Caco-2 (cell line): ENCODE results near the gene ANKFN1. TPM values are rescaled to one million over a fixed set of nuclear protein-coding genes. Genes with fewer than 3 reads are reported as not detected.

Source experiments
- BruUV-seq: library from RNA; stranded (reverse); fragments of 400-500 nt; replicated peaks from 2 replicates; lab custom pipeline; 2021; lab: Mats Ljungman, UMichigan
- CTCF ChIA-PET: fragments of 300-600 bp; sonication (Branson Sonifier 250); formaldehyde crosslinking; loops from one replicate; lab custom pipeline; 2022; ENCODE audit warnings: antibody characterized with exemption; lab: Charles Lee
- POLR2A ChIA-PET: fragments of 300-600 bp; sonication (Branson Sonifier 250); formaldehyde crosslinking; loops from one replicate; lab custom pipeline; 2022; ENCODE audit warnings: antibody characterized with exemption; lab: Charles Lee
- DNase-seq, 2 experiments: peaks; one replicate each; pipeline versions ENCODE4 v3.0.0 to v3.0.0-alpha.2; 2020 to 2022
- H3K27me3 ChIP-seq: replicated peaks from 2 replicates; pipeline ENCODE4 v1.6.0; 2011; ENCODE audit warnings: low read length; ENCODE audit not compliant: control insufficient read depth, insufficient read depth
- H3K36me3 ChIP-seq: 2 replicates; pipeline ENCODE4 v1.5.1; 2011; ENCODE audit warnings: low read length; ENCODE audit not compliant: control insufficient read depth, insufficient read depth
- H3K4me1 ChIP-seq: fragments of 250-450 bp; sonication (Bioruptor Pico); 2 replicates; pipeline ENCODE4 v1.5.1; 2020; ENCODE audit warnings: mild to moderate bottlenecking
- H3K4me3 ChIP-seq: 2 replicates; pipeline ENCODE4 v1.5.1; 2011; ENCODE audit warnings: low read depth, mild to moderate bottlenecking, control low read depth, low read length
- H3K9me3 ChIP-seq: fragments of 250-450 bp; sonication (Bioruptor Pico); 2 replicates; pipeline ENCODE4 v1.5.1; 2020; ENCODE audit warnings: mild to moderate bottlenecking, moderate library complexity
- H3K27ac Mint-ChIP-seq: one replicate; pipeline ENCODE4 v1.8.0; 2022; ENCODE audit warnings: mixed read lengths; ENCODE audit not compliant: unreplicated experiment
- H3K27me3 Mint-ChIP-seq: one replicate; pipeline ENCODE4 v1.8.0; 2022; ENCODE audit warnings: mixed read lengths; ENCODE audit not compliant: insufficient read depth, unreplicated experiment
- H3K36me3 Mint-ChIP-seq: one replicate; pipeline ENCODE4 v1.8.0; 2022; ENCODE audit warnings: mild to moderate bottlenecking, mixed read lengths; ENCODE audit not compliant: insufficient read depth, unreplicated experiment
- H3K4me1 Mint-ChIP-seq: one replicate; pipeline ENCODE4 v1.8.0; 2022; ENCODE audit warnings: low read depth, mixed read lengths; ENCODE audit not compliant: unreplicated experiment
- H3K4me3 Mint-ChIP-seq: one replicate; pipeline ENCODE4 v1.8.0; 2022; ENCODE audit warnings: mild to moderate bottlenecking, moderate library complexity, mixed read lengths; ENCODE audit not compliant: unreplicated experiment
- H3K9me3 Mint-ChIP-seq: one replicate; pipeline ENCODE4 v1.8.0; 2022; ENCODE audit warnings: mixed read lengths; ENCODE audit not compliant: unreplicated experiment
- intact Hi-C: fragments of 100-400 bp; cut with micrococcal nuclease; formaldehyde crosslinking; loops from one replicate; pipeline ENCODE4 v1.10.0; 2022; ENCODE audit not compliant: unreplicated experiment
- total RNA-seq: library from RNA; stranded (reverse); gene quantifications from 2 replicates; pipeline ENCODE4 v1.2.3, GENCODE V29; 2022
- TF ChIP-seq, protein P1 (sequence below), 2 experiments: fragments of 200-600 bp in 1 of 2; IDR thresholded peaks; 1 replicate in 1 of 2; 2 replicates in 1 of 2; pipeline versions ENCODE4 v1.5.1 to v1.8.0; 2011 to 2022; ENCODE audit warnings: antibody characterized with exemption in 1 of 2, control low read depth in 1 of 2, inconsistent platforms in 1 of 2, low read depth in 1 of 2, low read length in 1 of 2, mild to moderate bottlenecking in 1 of 2, moderate library complexity in 1 of 2; ENCODE audit not compliant: insufficient read depth in 1 of 2, severe bottlenecking in 1 of 2, unreplicated experiment in 1 of 2

Gene ANKFN1
- total RNA-seq, 1 experiment from 2014 or later = 0.34 TPM

DNA sequence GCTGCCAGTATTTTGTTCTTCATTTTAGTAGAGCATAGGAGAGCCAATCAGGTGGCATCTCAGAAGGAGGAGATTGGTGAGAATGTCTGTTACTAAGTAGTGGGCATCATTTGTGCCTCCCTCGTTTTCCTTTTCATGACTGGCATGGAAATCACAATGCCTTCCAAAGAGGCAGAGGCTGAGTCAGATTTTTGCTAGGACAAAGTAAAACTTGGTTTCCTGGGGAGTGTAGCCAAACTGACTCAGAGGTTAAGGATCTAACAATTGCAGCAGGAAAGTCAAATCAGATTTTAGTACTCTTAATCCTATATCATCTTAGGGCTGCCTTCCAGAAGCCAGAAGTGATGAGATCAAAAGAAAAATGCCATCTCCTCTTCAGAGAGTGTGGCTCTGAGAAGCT lies 138.7 kb downstream of the ANKFN1 start:
- H3K36me3 ChIP-seq = no peaks in the 10 kb centered on the region
- Mint-ChIP-seq H3K36me3 (no peaks in the 10 kb centered on the region), H3K27ac (no peak overlapping the region), H3K9me3 (no peaks in the 10 kb centered on the region), H3K4me3 (no peak overlapping the region), H3K4me1 (no peaks in the 10 kb centered on the region), H3K27me3 (no peaks in the 10 kb centered on the region)
- no peaks in the 10 kb centered on the region for H3K9me3 ChIP-seq
- no TSS peak for BruUV-seq
- no peak overlapping the region for H3K4me3 ChIP-seq
- no peak for DNase-seq
- no peaks in the 10 kb centered on the region for H3K27me3 ChIP-seq
- ChIA-PET POLR2A (no interaction called here), CTCF (no interaction called here)
- intact Hi-C loops = no loop called here
- H3K4me1 ChIP-seq = no peaks in the 10 kb centered on the region
- TF ChIP-seq, protein P1, sequence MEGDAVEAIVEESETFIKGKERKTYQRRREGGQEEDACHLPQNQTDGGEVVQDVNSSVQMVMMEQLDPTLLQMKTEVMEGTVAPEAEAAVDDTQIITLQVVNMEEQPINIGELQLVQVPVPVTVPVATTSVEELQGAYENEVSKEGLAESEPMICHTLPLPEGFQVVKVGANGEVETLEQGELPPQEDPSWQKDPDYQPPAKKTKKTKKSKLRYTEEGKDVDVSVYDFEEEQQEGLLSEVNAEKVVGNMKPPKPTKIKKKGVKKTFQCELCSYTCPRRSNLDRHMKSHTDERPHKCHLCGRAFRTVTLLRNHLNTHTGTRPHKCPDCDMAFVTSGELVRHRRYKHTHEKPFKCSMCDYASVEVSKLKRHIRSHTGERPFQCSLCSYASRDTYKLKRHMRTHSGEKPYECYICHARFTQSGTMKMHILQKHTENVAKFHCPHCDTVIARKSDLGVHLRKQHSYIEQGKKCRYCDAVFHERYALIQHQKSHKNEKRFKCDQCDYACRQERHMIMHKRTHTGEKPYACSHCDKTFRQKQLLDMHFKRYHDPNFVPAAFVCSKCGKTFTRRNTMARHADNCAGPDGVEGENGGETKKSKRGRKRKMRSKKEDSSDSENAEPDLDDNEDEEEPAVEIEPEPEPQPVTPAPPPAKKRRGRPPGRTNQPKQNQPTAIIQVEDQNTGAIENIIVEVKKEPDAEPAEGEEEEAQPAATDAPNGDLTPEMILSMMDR (IDR thresholded peaks at IDR 0.05; ENCODE audit: insufficient read depth in 1 of 2, low read depth in 1 of 2, low read length in 1 of 2, severe bottlenecking in 1 of 2, unreplicated experiment in 1 of 2) = no peak

DNA sequence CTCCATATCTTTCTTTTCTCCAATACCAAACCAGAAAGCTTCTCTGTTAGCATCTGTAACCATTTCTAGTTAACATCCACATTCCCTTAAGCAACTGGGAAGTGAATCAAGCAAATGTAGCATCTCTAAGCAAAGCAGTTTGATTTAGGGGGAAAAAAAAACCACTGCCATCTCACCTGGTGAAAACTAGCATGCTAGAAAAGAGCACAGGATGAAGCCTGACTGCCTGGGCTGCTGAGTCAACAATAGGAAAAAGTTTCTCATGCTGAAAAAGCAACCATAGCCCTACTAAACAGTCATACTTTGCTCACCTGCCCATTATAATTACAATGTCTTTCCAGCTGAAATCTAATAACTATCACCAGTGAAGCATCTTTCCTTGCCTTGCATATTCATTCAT lies 139.3 kb downstream of the ANKFN1 start:
- Histone ChIP-seq H3K9me3 (no peaks in the 10 kb centered on the region), H3K27me3 (no peaks in the 10 kb centered on the region), H3K4me3 (no peak overlapping the region), H3K36me3 (no peaks in the 10 kb centered on the region), H3K4me1 (no peaks in the 10 kb centered on the region)
- no peak overlapping the region for H3K4me3 Mint-ChIP-seq
- no peaks in the 10 kb centered on the region for H3K36me3 Mint-ChIP-seq
- DNase-seq = no peak
- no TSS peak for BruUV-seq
- H3K9me3 Mint-ChIP-seq = no peaks in the 10 kb centered on the region
- ChIA-PET POLR2A (no interaction called here), CTCF (no interaction called here)
- intact Hi-C loops = no loop called here
- TF ChIP-seq, protein P1 (IDR thresholded peaks at IDR 0.05; ENCODE audit: insufficient read depth in 1 of 2, low read depth in 1 of 2, low read length in 1 of 2, severe bottlenecking in 1 of 2, unreplicated experiment in 1 of 2) = no peak
- H3K27me3 Mint-ChIP-seq = no peaks in the 10 kb centered on the region
- no peak overlapping the region for H3K27ac Mint-ChIP-seq
- H3K4me1 Mint-ChIP-seq = no peaks in the 10 kb centered on the region

DNA sequence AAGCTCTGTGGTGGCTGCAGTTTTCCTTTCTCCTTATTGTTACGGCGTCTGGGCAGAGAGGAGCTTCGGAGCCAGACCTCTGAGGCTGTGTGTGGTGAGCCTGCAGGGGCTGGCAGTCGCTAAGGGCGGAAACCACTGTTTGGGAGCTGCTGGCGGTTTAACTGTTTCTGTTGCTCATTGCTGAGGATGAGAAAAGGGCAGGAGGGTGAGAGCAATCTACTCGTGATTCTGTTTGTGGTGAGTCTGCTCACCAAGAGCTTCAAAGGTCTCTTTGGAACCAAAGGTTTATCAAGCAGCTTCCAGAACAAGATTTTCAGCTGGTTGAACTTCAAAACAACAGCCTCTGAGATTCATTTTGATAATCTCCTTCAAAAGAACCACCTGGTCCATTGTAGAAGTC lies 143.9 kb downstream of the ANKFN1 start:
- no peaks in the 10 kb centered on the region for H3K4me1 ChIP-seq
- no peaks in the 10 kb centered on the region for H3K27me3 ChIP-seq
- H3K36me3 ChIP-seq = no peaks in the 10 kb centered on the region
- H3K36me3 Mint-ChIP-seq = no peaks in the 10 kb centered on the region
- no peak for DNase-seq
- H3K9me3 Mint-ChIP-seq = no peaks in the 10 kb centered on the region
- TF ChIP-seq, protein P1 (IDR thresholded peaks at IDR 0.05; ENCODE audit: insufficient read depth in 1 of 2, low read depth in 1 of 2, low read length in 1 of 2, severe bottlenecking in 1 of 2, unreplicated experiment in 1 of 2) = no peak
- no peak overlapping the region for H3K4me3 ChIP-seq
- intact Hi-C loops = no loop called here
- CTCF ChIA-PET = interaction anchor here (1.1 kb wide), 1 partner anchor 23 kb away, joined by 3 read pairs; no protein-coding TSS in a partner anchor
- no TSS peak for BruUV-seq
- H3K9me3 ChIP-seq = no peaks in the 10 kb centered on the region
- peaks cover 10% of the 10 kb centered on the region for H3K27me3 Mint-ChIP-seq
- no peak overlapping the region for H3K4me3 Mint-ChIP-seq
- no peak overlapping the region for H3K27ac Mint-ChIP-seq
- no peaks in the 10 kb centered on the region for H3K4me1 Mint-ChIP-seq
- POLR2A ChIA-PET = no interaction called here
